Neural cell (in vitro differentiated cells): ENCODE data around the gene GRIN1.

Source experiments
- CTCF ChIP-seq: fragments of 450-650 bp; IDR thresholded peaks from 2 replicates; pipeline ENCODE4 v1.5.1; 2014; ENCODE audit warnings: antibody characterized with exemption, mild to moderate bottlenecking, moderate library complexity; ENCODE audit not compliant: poor library complexity, severe bottlenecking
- MXI1 ChIP-seq: fragments of 450-650 bp; conservative IDR thresholded peaks from 2 replicates; pipeline ENCODE4 v1.6.1; 2014; ENCODE audit warnings: antibody characterized with exemption, mild to moderate bottlenecking; ENCODE audit not compliant: poor library complexity, severe bottlenecking
- POLR2AphosphoS5 ChIP-seq: IDR thresholded peaks from 2 replicates; pipeline ENCODE4 v1.6.1; 2012
- REST ChIP-seq: IDR thresholded peaks from 2 replicates; pipeline ENCODE4 v1.6.1; 2012; ENCODE audit warnings: borderline replicate concordance
- TAF1 ChIP-seq: IDR thresholded peaks from 2 replicates; pipeline ENCODE4 v1.6.1; 2012; ENCODE audit warnings: low read depth

- no peak for TF ChIP-seq CTCF
- TF ChIP-seq TAF1 = no peak
- TF ChIP-seq MXI1 = no peak
- TF ChIP-seq POLR2AphosphoS5 = no peak
- no peak for TF ChIP-seq REST
Measured at GRCh38 chr9:137110911-137111787, 27.8 kb upstream of the GRIN1 start.
